Subcutaneous adipose tissue (tissue), 4 donors: ENCODE results near the gene ZP2. TPM values are rescaled to one million over a fixed set of nuclear protein-coding genes. Genes with fewer than 3 reads are reported as not detected.

Experiments used
- total RNA-seq, 4 donors: library from RNA; depleted of rRNA; stranded (reverse); fragments of >200 nt; gene quantifications; one replicate each; pipeline ENCODE4 v1.1.0, GENCODE V29; 2016
- TF ChIP-seq, protein P1 (sequence below): fragments of 450-650 bp; IDR thresholded peaks from one replicate; pipeline ENCODE4 v1.5.1; 2016; ENCODE audit warnings: low read depth, mild to moderate bottlenecking, control low read depth, antibody characterized with exemption, moderate library complexity

The ZP2 gene
- total RNA-seq, 4 donors from 2014 or later = not detected

DNA sequence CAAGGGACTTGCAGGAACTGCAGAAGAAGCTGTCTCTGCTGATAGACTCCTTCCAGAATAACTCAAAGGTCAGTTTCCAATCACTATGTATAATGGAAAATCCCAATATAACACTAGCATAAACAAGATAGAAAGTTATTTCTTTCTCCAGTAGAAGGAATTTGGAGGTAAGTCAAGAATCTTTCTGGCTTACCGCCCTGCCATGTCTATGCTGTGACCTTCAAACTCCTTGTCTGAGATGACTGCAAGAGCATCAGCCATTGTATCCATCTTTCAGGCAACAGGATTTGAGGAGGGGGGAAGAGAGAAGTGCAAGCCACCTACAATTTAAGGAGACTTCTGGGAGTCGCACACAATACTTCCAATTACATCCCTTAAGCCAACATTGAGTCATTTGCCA is 50.2 kb downstream of the ZP2 start:
- TF ChIP-seq, protein P1, sequence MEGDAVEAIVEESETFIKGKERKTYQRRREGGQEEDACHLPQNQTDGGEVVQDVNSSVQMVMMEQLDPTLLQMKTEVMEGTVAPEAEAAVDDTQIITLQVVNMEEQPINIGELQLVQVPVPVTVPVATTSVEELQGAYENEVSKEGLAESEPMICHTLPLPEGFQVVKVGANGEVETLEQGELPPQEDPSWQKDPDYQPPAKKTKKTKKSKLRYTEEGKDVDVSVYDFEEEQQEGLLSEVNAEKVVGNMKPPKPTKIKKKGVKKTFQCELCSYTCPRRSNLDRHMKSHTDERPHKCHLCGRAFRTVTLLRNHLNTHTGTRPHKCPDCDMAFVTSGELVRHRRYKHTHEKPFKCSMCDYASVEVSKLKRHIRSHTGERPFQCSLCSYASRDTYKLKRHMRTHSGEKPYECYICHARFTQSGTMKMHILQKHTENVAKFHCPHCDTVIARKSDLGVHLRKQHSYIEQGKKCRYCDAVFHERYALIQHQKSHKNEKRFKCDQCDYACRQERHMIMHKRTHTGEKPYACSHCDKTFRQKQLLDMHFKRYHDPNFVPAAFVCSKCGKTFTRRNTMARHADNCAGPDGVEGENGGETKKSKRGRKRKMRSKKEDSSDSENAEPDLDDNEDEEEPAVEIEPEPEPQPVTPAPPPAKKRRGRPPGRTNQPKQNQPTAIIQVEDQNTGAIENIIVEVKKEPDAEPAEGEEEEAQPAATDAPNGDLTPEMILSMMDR = no peak

GRCh38 chr16:21160276-21160675 is 51.1 kb downstream of the ZP2 start:
- TF ChIP-seq, protein P1 = no peak

GRCh38 chr16:21159281-21159951 is 52.0 kb downstream of the ZP2 start:
- TF ChIP-seq, protein P1 = no peak

- TF ChIP-seq, protein P1 = no peak
Measured at GRCh38 chr16:21158208-21159110, 52.9 kb downstream of the ZP2 start, which contains the start of gene LDAF1. Gene LDAF1 (plus strand): TSS chr16:21158674. CDS start chr16:21161183, 2,509 bp downstream.

DNA sequence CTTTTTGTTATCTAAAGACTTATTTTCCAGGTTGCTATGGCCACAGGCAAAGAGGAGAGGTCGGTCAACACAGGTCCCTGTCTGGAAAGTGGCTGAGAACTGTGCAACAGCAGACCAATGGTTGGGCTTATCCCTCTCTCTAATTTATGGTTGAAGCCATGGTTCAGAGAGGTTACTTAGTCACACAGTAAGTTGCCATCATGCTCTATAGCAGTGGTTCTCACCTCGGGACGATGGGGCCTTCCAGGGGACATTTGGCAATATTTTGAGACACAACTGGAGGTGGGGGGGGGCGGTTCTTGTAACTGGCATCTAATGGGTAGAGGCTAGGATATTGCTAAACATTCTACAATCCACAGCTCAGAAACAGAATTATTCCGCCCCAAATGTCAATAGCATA is 53.7 kb downstream of the ZP2 start:
- TF ChIP-seq, protein P1 = no peak

GRCh38 chr16:21156767-21157467 is 54.5 kb downstream of the ZP2 start:
- TF ChIP-seq, protein P1 = no peak
